GM12891 (cell line): Measurements from ENCODE around the gene LCP2.

ENCODE experiments used
- DNase-seq: peaks from one replicate; pipeline ENCODE4 v3.0.0; 2011; ENCODE audit warnings: low spot score; ENCODE audit not compliant: insufficient read length
- FAIRE-seq: peaks from 2 replicates; lab custom pipeline; 2011; peaks lifted over from hg19 to GRCh38; lab: Jason Lieb, UNC
- PAX5 ChIP-seq: IDR thresholded peaks from 2 replicates; pipeline ENCODE4 v1.6.1; 2011; ENCODE audit warnings: low read length, moderate library complexity, mild to moderate bottlenecking; ENCODE audit not compliant: insufficient read depth, severe bottlenecking
- POLR2A ChIP-seq: IDR thresholded peaks from 2 replicates; pipeline ENCODE4 v1.6.1; 2011; ENCODE audit warnings: low read depth, low read length, control low read depth
- POLR2AphosphoS5 ChIP-seq: IDR thresholded peaks from 2 replicates; pipeline ENCODE4 v1.6.1; 2011; ENCODE audit warnings: low read depth, low read length, control low read depth
- POU2F2 ChIP-seq: IDR thresholded peaks from 2 replicates; pipeline ENCODE4 v1.6.1; 2011; ENCODE audit warnings: low read depth, mild to moderate bottlenecking, control low read depth, low read length, moderate library complexity
- SPI1 ChIP-seq: IDR thresholded peaks from 2 replicates; pipeline ENCODE4 v1.6.1; 2011; ENCODE audit warnings: low read depth, low read length, control low read depth
- TAF1 ChIP-seq: IDR thresholded peaks from 2 replicates; pipeline ENCODE4 v1.6.1; 2011; ENCODE audit warnings: low read depth, low read length, control low read depth

The LCP2 gene

GRCh38 chr5:170206216-170206615 is 91.4 kb downstream of the LCP2 start:
- DNase-seq (no peak), FAIRE-seq (no peak)
- TF ChIP-seq POLR2A (no peak), POU2F2 (no peak), SPI1 (no peak), PAX5 (no peak), TAF1 (no peak), POLR2AphosphoS5 (no peak)

DNA sequence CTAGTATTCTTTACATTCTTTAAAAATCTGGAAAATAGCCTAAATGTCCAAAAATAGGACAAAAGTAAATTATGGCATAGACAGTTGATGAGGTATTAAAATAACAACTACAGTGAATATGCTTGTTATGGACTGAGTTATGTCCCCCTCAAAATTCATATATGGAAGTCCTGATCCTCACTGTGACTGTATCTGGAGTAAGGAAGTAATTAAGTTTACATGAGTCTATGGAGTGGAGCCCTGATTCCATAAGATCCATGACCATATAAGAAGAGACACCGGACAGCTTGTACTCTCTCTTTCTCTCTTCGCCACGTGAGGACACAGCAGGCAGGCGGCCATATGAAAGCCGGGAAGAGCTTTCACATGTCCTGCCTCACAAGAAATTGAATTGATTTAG is 93.4 kb downstream of the LCP2 start:
- TF ChIP-seq TAF1 (no peak), POU2F2 (no peak), SPI1 (no peak), PAX5 (no peak), POLR2AphosphoS5 (no peak), POLR2A (no peak)
- FAIRE-seq = no peak
- DNase-seq = no peak

DNA sequence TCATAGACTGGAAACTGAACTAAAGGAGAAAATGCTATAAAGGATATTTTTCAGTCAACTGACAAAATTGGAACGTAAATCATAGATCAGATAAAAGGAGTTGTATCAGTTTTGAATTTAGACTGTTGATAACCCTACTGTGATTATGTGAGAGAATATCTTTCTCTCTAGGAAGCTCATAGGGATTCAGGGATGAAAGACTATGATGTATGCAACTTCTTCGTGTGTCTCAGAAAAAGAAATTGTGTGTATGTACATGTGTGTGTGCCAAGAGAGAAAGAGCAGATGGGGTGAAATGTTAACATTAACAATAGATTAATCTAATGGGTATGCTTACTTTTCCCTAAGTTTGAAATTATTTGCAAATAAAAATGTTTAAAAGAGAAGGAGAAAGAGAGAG is 95.5 kb downstream of the LCP2 start:
- DNase-seq (no peak), FAIRE-seq (no peak)
- TF ChIP-seq SPI1 (no peak), POLR2AphosphoS5 (no peak), POU2F2 (no peak), PAX5 (no peak), POLR2A (no peak), TAF1 (no peak)

- no peak for DNase-seq
- FAIRE-seq = peak; percentile 54
Measured at GRCh38 chr5:170201311-170201710, 96.3 kb downstream of the LCP2 start.

DNA sequence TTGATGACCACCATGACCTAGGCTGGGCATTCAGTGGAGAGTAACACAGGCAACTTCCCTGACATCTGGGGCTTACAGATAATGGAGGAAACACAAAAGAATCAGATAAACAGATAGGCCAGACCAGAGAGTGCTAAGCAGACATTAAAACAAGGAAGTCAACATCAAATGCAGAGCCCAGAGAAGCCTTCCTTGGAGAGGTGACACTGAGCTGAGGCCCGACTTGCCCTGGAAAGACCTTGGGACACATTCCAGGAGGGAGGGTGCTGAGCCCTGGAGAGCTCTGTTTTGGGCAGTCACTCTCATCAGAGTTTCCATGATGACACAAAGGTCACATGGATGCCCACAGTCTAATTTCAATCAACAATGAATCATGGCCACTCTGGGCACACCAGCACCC is 96.7 kb downstream of the LCP2 start:
- TF ChIP-seq POLR2AphosphoS5 (no peak), POU2F2 (no peak), SPI1 (no peak), PAX5 (no peak), TAF1 (no peak), POLR2A (no peak)
- no peak for DNase-seq
- FAIRE-seq = no peak

More at GRCh38 chr5:170201311-170201710, 96.3 kb downstream of the LCP2 start:
- no peak for TF ChIP-seq POU2F2
- no peak for TF ChIP-seq TAF1
- TF ChIP-seq POLR2A = no peak
- no peak for TF ChIP-seq PAX5
- TF ChIP-seq POLR2AphosphoS5 = no peak
- TF ChIP-seq SPI1 = no peak
